H1 (cell line): Measurements from ENCODE around the gene NAPA. TPM values are rescaled to one million over a fixed set of nuclear protein-coding genes. Genes with fewer than 3 reads are reported as not detected.

ENCODE experiments used
- CTCF ChIA-PET: fragments of 300-600 bp; sonication (Branson Sonifier 250); formaldehyde crosslinking; loops from one replicate; lab custom pipeline; 2021; ENCODE audit not compliant: partially characterized antibody; lab: Charles Lee
- POLR2A ChIA-PET: fragments of 300-600 bp; sonication (Branson Sonifier 250); formaldehyde crosslinking; loops from one replicate; lab custom pipeline; 2021; ENCODE audit warnings: inconsistent platforms; ENCODE audit not compliant: partially characterized antibody; lab: Charles Lee
- DNase-seq, 2 experiments: peaks; one replicate each; pipeline versions ENCODE4 v3.0.0 to v3.0.0-alpha.2; 2010 to 2022; ENCODE audit warnings: low spot score in 2 of 2, low read depth in 1 of 2, mixed read lengths in 1 of 2
- FAIRE-seq: peaks from 2 replicates; lab custom pipeline; 2011; peaks lifted over from hg19 to GRCh38; lab: Jason Lieb, UNC
- H2AFZ ChIP-seq: 2 replicates; pipeline ENCODE4 v1.8.1; 2012; ENCODE audit warnings: low read length, inconsistent platforms
- H2AK5ac ChIP-seq: 2 replicates; pipeline ENCODE4 v1.6.1; 2013; ENCODE audit warnings: low read depth, low read length
- H2BK120ac ChIP-seq: replicated peaks from 2 replicates; pipeline ENCODE3; 2013; ENCODE audit warnings: low read depth, low read length, inconsistent platforms
- H2BK12ac ChIP-seq: 2 replicates; pipeline ENCODE4 v1.6.1; 2013; ENCODE audit warnings: low read depth, low read length
- H2BK15ac ChIP-seq: 2 replicates; pipeline ENCODE4 v1.6.1; 2013; ENCODE audit warnings: low read length
- H2BK20ac ChIP-seq: 2 replicates; pipeline ENCODE4 v1.6.1; 2013; ENCODE audit warnings: low read length
- H2BK5ac ChIP-seq: 2 replicates; pipeline ENCODE4 v1.6.1; 2013; ENCODE audit warnings: low read depth, low read length
- H3K14ac ChIP-seq: 2 replicates; pipeline ENCODE4 v1.6.1; 2013; ENCODE audit warnings: inconsistent platforms; ENCODE audit not compliant: insufficient read length
- H3K18ac ChIP-seq: 2 replicates; pipeline ENCODE4 v1.6.1; 2013; ENCODE audit warnings: low read length; ENCODE audit errors: extremely low read depth
- H3K23ac ChIP-seq: 2 replicates; pipeline ENCODE4 v1.6.1; 2013; ENCODE audit warnings: inconsistent platforms; ENCODE audit not compliant: insufficient read length
- H3K23me2 ChIP-seq: 2 replicates; pipeline ENCODE4 v1.6.1; 2013; ENCODE audit warnings: low read depth, low read length
- H3K27ac ChIP-seq: 2 replicates; pipeline ENCODE4 v1.6.1; 2011; ENCODE audit warnings: low read depth, low read length, inconsistent platforms
- H3K27me3 ChIP-seq, 4 experiments: replicated peaks in 1 of 4; 1 replicate in 1 of 4; 2 replicates in 3 of 4; pipeline versions ENCODE4 v1.6.1 to v1.8.1; 2011 to 2013; ENCODE audit warnings: low read length in 3 of 4, mild to moderate bottlenecking in 3 of 4, inconsistent platforms in 2 of 4, mixed read lengths in 2 of 4, moderate library complexity in 1 of 4; ENCODE audit not compliant: control insufficient read depth in 3 of 4, insufficient read depth in 3 of 4; ENCODE audit errors: extremely low read depth in 1 of 4
- H3K36me3 ChIP-seq, 4 experiments: 2 replicates each; pipeline versions ENCODE4 v1.6.1 to v1.8.1; 2011 to 2013; ENCODE audit warnings: mild to moderate bottlenecking in 4 of 4, low read length in 3 of 4, moderate library complexity in 2 of 4, control low read depth in 1 of 4, inconsistent platforms in 1 of 4; ENCODE audit not compliant: insufficient read depth in 4 of 4, control insufficient read depth in 2 of 4
- H3K4ac ChIP-seq: replicated peaks from 2 replicates; pipeline ENCODE3; 2013; ENCODE audit warnings: low read length, low read depth, mixed read lengths, inconsistent platforms; ENCODE audit not compliant: insufficient read length
- H3K4me1 ChIP-seq, 4 experiments: replicated peaks in 1 of 4; 1 replicate in 1 of 4; 2 replicates in 3 of 4; pipeline versions ENCODE4 v1.6.1 to v1.8.1; 2011 to 2013; ENCODE audit warnings: low read length in 3 of 4, inconsistent platforms in 2 of 4, mixed read lengths in 1 of 4; ENCODE audit not compliant: insufficient read depth in 4 of 4, control insufficient read depth in 3 of 4
- H3K4me2 ChIP-seq, 2 experiments: 2 replicates each; pipeline versions ENCODE4 v1.6.1 to v1.8.1; 2011 to 2013; ENCODE audit warnings: low read depth in 2 of 2, low read length in 2 of 2, control low read depth in 1 of 2, inconsistent platforms in 1 of 2, mild to moderate bottlenecking in 1 of 2; ENCODE audit not compliant: insufficient read depth in 1 of 2
- H3K4me3 ChIP-seq, 4 experiments: fragments of 200-600, 300-600 bp in 1 of 4; sonication (generic), shearing (Covaris generic), sonication (Bioruptor Twin) in 1 of 4; 2 replicates each; pipeline versions ENCODE4 v1.5.1 to v1.8.1; 2011 to 2016; ENCODE audit warnings: low read length in 4 of 4, low read depth in 3 of 4, control low read depth in 2 of 4, inconsistent platforms in 2 of 4, mild to moderate bottlenecking in 2 of 4, mixed read lengths in 1 of 4, moderate library complexity in 1 of 4; ENCODE audit not compliant: insufficient read depth in 2 of 4; ENCODE audit errors: extremely low read depth in 1 of 4
- H3K56ac ChIP-seq: replicated peaks from 2 replicates; pipeline ENCODE3; 2013; ENCODE audit warnings: low read depth, mild to moderate bottlenecking, mixed read lengths, low read length, inconsistent platforms; ENCODE audit not compliant: insufficient read length
- H3K79me1 ChIP-seq: 2 replicates; pipeline ENCODE4 v1.6.1; 2013; ENCODE audit warnings: low read depth, low read length, control low read depth
- H3K79me2 ChIP-seq, 2 experiments: 2 replicates each; pipeline versions ENCODE4 v1.6.1 to v1.8.1; 2012 to 2013; ENCODE audit warnings: low read length in 2 of 2, mild to moderate bottlenecking in 2 of 2, inconsistent platforms in 1 of 2; ENCODE audit not compliant: insufficient read depth in 2 of 2, control insufficient read depth in 1 of 2
- H3K9ac ChIP-seq, 4 experiments: replicated peaks in 1 of 4; 1 replicate in 1 of 4; 2 replicates in 3 of 4; pipeline versions ENCODE4 v1.6.1 to v1.8.1; 2011 to 2013; ENCODE audit warnings: low read depth in 3 of 4, low read length in 3 of 4, control low read depth in 2 of 4, mild to moderate bottlenecking in 2 of 4, moderate library complexity in 2 of 4, inconsistent platforms in 1 of 4; ENCODE audit errors: extremely low read depth in 1 of 4
- H3K9me3 ChIP-seq, 2 experiments: 2 replicates each; pipeline versions ENCODE4 v1.6.1 to v1.8.1; 2012 to 2013; ENCODE audit warnings: mild to moderate bottlenecking in 2 of 2, moderate library complexity in 2 of 2, control low read depth in 1 of 2, inconsistent platforms in 1 of 2, low read depth in 1 of 2, low read length in 1 of 2, mixed read lengths in 1 of 2; ENCODE audit not compliant: insufficient read depth in 2 of 2
- H4K20me1 ChIP-seq, 2 experiments: replicated peaks in 1 of 2; 2 replicates each; pipeline versions ENCODE3 to v1.8.1; 2011 to 2013; ENCODE audit warnings: inconsistent platforms in 2 of 2, low read length in 2 of 2, mild to moderate bottlenecking in 1 of 2; ENCODE audit not compliant: insufficient read depth in 2 of 2, control insufficient read depth in 1 of 2
- H4K5ac ChIP-seq: 2 replicates; pipeline ENCODE4 v1.6.1; 2013; ENCODE audit warnings: low read length, low read depth, mixed read lengths, inconsistent platforms; ENCODE audit not compliant: insufficient read length
- H4K8ac ChIP-seq: 2 replicates; pipeline ENCODE4 v1.8.0; 2013; ENCODE audit warnings: mild to moderate bottlenecking, moderate library complexity, low read length, inconsistent platforms; ENCODE audit not compliant: insufficient read depth; ENCODE audit errors: extremely low read depth
- H4K91ac ChIP-seq: replicated peaks from 2 replicates; pipeline ENCODE3; 2013; ENCODE audit warnings: low read length, mixed read lengths, inconsistent platforms; ENCODE audit not compliant: insufficient read length
- EGR1 ChIP-seq: IDR thresholded peaks from 2 replicates; pipeline ENCODE4 v1.6.1; 2011; ENCODE audit warnings: low read depth, low read length, borderline replicate concordance
- SP1 ChIP-seq: IDR thresholded peaks from 2 replicates; pipeline ENCODE4 v1.6.1; 2011; ENCODE audit warnings: low read depth, low read length
- WGBS, 2 experiments: shearing (Covaris generic) in 1 of 2; methylation state at CpG; one replicate each; pipeline versions ENCODE4 v1.1.6 to v1.1.7; 2013 to 2015; ENCODE audit warnings: low lambda C conversion rate in 2 of 2, mixed read lengths in 2 of 2, inconsistent platforms in 1 of 2, low coverage in 1 of 2, missing lambda C conversion rate in 1 of 2; ENCODE audit not compliant: insufficient replicate concordance in 2 of 2, insufficient coverage in 1 of 2, insufficient read length in 1 of 2; ENCODE audit errors: extremely low coverage in 1 of 2, missing lambda C conversion rate in 1 of 2; 5-methylcytosine and 5-hydroxymethylcytosine counted together
- polyA plus RNA-seq, 7 experiments: library from polyadenylated mRNA; depleted of rRNA in 3 of 7; stranded (reverse) in 5 of 7; unstranded in 2 of 7; fragments of >200 nt in 5 of 7; fragments of 200-250 nt in 2 of 7; gene quantifications; 1 replicate in 5 of 7; 2 replicates in 1 of 7; 4 replicates in 1 of 7; pipeline versions ENCODE4 v1.2.1 to v1.2.3, GENCODE V29; 2011 to 2013; ENCODE audit warnings: missing spikeins in 2 of 7, mixed read lengths in 2 of 7
- total RNA-seq: library from RNA; stranded (reverse); fragmentation: NEBNext Ultra II Directional; extraction: Animal tissue kit (Norgen Biotek cat#: 25700); gene quantifications from 2 replicates; pipeline ENCODE4 v1.2.1, GENCODE V29; 2021
- TF ChIP-seq, protein P1 (sequence below), 3 experiments: IDR thresholded peaks; 1 replicate in 2 of 3; 2 replicates in 1 of 3; pipeline versions ENCODE4 v1.5.1 to v1.6.1; 2011; ENCODE audit warnings: low read length in 3 of 3, mild to moderate bottlenecking in 3 of 3, inconsistent platforms in 2 of 3, low read depth in 1 of 3, moderate library complexity in 1 of 3; ENCODE audit not compliant: insufficient read depth in 1 of 3; ENCODE audit errors: control extremely low read depth in 1 of 3

Gene NAPA
- total and polyA plus RNA-seq, 2 of the 8 experiments (the other 6 are each of a cell fraction or from before 2014, with no cell fraction given): 58.5 to 78.2 TPM

DNA sequence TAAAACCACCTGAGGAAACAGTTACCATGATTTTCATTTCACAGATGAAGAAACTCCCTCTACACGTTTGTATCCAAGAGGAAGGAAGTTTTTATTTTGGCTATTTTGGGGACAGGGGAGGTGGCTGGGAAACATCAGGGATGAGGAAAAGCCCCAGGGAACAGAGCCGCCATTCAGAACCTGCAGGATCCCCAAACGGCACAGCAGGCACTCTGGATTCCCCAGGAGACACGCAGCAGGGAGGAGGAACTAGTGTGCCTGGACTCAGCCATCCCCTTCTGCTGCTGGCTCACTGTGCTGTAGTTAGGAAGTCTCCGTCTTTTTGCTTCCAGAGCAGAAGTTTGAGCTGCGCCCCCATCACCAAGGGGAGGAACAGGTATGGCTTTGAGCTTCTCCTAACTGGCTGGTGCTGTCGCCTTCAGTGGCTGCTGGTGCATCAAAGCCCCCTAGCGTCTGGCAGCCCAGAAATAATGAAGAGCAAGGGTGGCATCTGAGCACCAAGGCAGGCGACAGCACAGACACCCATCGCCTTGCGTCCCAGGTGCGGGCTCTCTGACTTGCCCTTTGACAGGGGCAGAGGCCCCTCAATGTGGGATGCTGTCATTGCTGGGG, 4.2 kb downstream of the NAPA start:
- H3K9ac ChIP-seq: no peak overlapping the region
- FAIRE-seq (no peak), DNase-seq (no peak)
- no peak overlapping the region for H3K4me2 ChIP-seq
- no peak overlapping the region for H2BK120ac ChIP-seq
- no peak overlapping the region for H2AK5ac ChIP-seq
- H4K8ac ChIP-seq: no peak overlapping the region
- H3K4ac ChIP-seq: no peak overlapping the region
- peaks cover 6 to 23% of the 10 kb centered on the region in 2 experiments for H4K20me1 ChIP-seq
- ChIA-PET POLR2A (interaction anchor here (0.5 to 0.7 kb wide), 2 partner anchors 50 to 58 kb away, joined by 3 read pairs; no protein-coding TSS in a partner anchor), CTCF (interaction anchor here (0.5 to 3.0 kb wide), 18 partner anchors 10 to 235 kb away, joined by 3 to 11 read pairs (median 4); partner anchors contain the start of genes EHD2, KPTN and NOP53)
- no peak overlapping the region for H2AFZ ChIP-seq
- no peak overlapping the region for H3K23ac ChIP-seq
- 82% methylated on average over 12 of the region's 12 CpGs; no CpG with 5 or more reads in 1 of the 2 experiments for WGBS, 2 experiments
- no peaks in the 10 kb centered on the region for H3K36me3 ChIP-seq
- H2BK20ac ChIP-seq: no peak overlapping the region
- no peaks in the 10 kb centered on the region for H3K27me3 ChIP-seq
- no peak overlapping the region for H2BK15ac ChIP-seq
- TF ChIP-seq, protein P1, sequence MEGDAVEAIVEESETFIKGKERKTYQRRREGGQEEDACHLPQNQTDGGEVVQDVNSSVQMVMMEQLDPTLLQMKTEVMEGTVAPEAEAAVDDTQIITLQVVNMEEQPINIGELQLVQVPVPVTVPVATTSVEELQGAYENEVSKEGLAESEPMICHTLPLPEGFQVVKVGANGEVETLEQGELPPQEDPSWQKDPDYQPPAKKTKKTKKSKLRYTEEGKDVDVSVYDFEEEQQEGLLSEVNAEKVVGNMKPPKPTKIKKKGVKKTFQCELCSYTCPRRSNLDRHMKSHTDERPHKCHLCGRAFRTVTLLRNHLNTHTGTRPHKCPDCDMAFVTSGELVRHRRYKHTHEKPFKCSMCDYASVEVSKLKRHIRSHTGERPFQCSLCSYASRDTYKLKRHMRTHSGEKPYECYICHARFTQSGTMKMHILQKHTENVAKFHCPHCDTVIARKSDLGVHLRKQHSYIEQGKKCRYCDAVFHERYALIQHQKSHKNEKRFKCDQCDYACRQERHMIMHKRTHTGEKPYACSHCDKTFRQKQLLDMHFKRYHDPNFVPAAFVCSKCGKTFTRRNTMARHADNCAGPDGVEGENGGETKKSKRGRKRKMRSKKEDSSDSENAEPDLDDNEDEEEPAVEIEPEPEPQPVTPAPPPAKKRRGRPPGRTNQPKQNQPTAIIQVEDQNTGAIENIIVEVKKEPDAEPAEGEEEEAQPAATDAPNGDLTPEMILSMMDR (IDR thresholded peaks at IDR 0.05; ENCODE audit: control extremely low read depth in 1 of 3, insufficient read depth in 1 of 3, low read depth in 1 of 3, low read length in 3 of 3): peak in 1 of 3 experiments; percentile 14; a peak in 1 of 4 replicates
- TF ChIP-seq EGR1: no peak
- no peak for TF ChIP-seq SP1
- no peak overlapping the region for H3K56ac ChIP-seq
- H3K9me3 ChIP-seq: no peaks in the 10 kb centered on the region
- H4K5ac ChIP-seq: no peak overlapping the region
- peaks cover 7 to 80% of the 10 kb centered on the region in 2 experiments; a peak in 3 of 4 replicates for H3K79me2 ChIP-seq
- no peak overlapping the region for H3K27ac ChIP-seq
- peaks cover 6% of the 10 kb centered on the region; the same call in 1 of the 2 replicates for H3K23me2 ChIP-seq
- H2BK12ac ChIP-seq: no peak overlapping the region
- H3K4me1 ChIP-seq: peaks cover 0 to 11% (median 4%) of the 10 kb centered on the region in 4 experiments; a peak in 5 of 7 replicates
- H4K91ac ChIP-seq: no peak overlapping the region
- no peak overlapping the region for H3K4me3 ChIP-seq
- no peak overlapping the region for H2BK5ac ChIP-seq
- peaks cover 37% of the 10 kb centered on the region for H3K79me1 ChIP-seq
- H3K14ac ChIP-seq: no peak overlapping the region
- no peak overlapping the region for H3K18ac ChIP-seq
